H1 (cell line): ENCODE results near the gene RAPGEF1.

ENCODE experiments used
- BACH1 ChIP-seq: IDR thresholded peaks from 2 replicates; pipeline ENCODE4 v1.6.1; 2012; ENCODE audit warnings: low read length, improper control_type of control experiment
- CTCF ChIP-seq, 3 experiments: IDR thresholded peaks; 1 replicate in 2 of 3; 2 replicates in 1 of 3; pipeline versions ENCODE4 v1.5.1 to v1.6.1; 2011; ENCODE audit warnings: low read length in 3 of 3, mild to moderate bottlenecking in 3 of 3, inconsistent platforms in 2 of 3, low read depth in 1 of 3, moderate library complexity in 1 of 3; ENCODE audit not compliant: insufficient read depth in 1 of 3; ENCODE audit errors: control extremely low read depth in 1 of 3
- EZH2 ChIP-seq: fragments of 200-600 bp; sonication (generic); IDR thresholded peaks from 2 replicates; pipeline ENCODE4 v1.7.1; 2012; ENCODE audit warnings: low read depth, mild to moderate bottlenecking, moderate library complexity, low read length, inconsistent platforms; ENCODE audit not compliant: severe bottlenecking
- GTF2F1 ChIP-seq: IDR thresholded peaks from 2 replicates; pipeline ENCODE4 v1.6.1; 2012; ENCODE audit warnings: low read depth, low read length, improper control_type of control experiment, borderline replicate concordance
- JUN ChIP-seq: IDR thresholded peaks from 2 replicates; pipeline ENCODE4 v1.6.1; 2011; ENCODE audit warnings: low read depth, mild to moderate bottlenecking, improper control_type of control experiment, low read length
- KDM1A ChIP-seq: fragments of 200-600, 300-600 bp; sonication (generic); IDR thresholded peaks from 2 replicates; pipeline ENCODE4 v1.7.1; 2016; ENCODE audit warnings: mild to moderate bottlenecking, low read length, borderline replicate concordance
- KDM5A ChIP-seq: fragments of 200-600 bp; IDR thresholded peaks from 2 replicates; pipeline ENCODE4 v1.7.1; 2012; ENCODE audit warnings: mild to moderate bottlenecking, low read length, inconsistent platforms, mixed read lengths
- MAFK ChIP-seq: IDR thresholded peaks from 2 replicates; pipeline ENCODE4 v1.6.1; 2012; ENCODE audit warnings: low read depth, mild to moderate bottlenecking, improper control_type of control experiment, low read length
- POLR2AphosphoS5 ChIP-seq: IDR thresholded peaks from 2 replicates; pipeline ENCODE4 v1.6.1; 2011; ENCODE audit warnings: low read depth, low read length
- TBP ChIP-seq: IDR thresholded peaks from 2 replicates; pipeline ENCODE4 v1.6.1; 2011; ENCODE audit warnings: low read depth, low read length, improper control_type of control experiment
- TCF12 ChIP-seq: IDR thresholded peaks from 2 replicates; pipeline ENCODE4 v1.6.1; 2011; ENCODE audit warnings: low read depth, mild to moderate bottlenecking, low read length

GRCh38 chr9:131657037-131657377, 82.9 kb downstream of the RAPGEF1 start:
- no peak for TF ChIP-seq TBP
- TF ChIP-seq CTCF (IDR thresholded peaks at IDR 0.05; ENCODE audit: control extremely low read depth in 1 of 3, insufficient read depth in 1 of 3, low read depth in 1 of 3, low read length in 3 of 3) = no peak
- no peak for TF ChIP-seq BACH1
- no peak for TF ChIP-seq MAFK
- no peak for TF ChIP-seq TCF12
- no peak for TF ChIP-seq KDM1A
- no peak for TF ChIP-seq POLR2AphosphoS5
- TF ChIP-seq KDM5A = no peak
- no peak for TF ChIP-seq EZH2
- TF ChIP-seq GTF2F1 = no peak
- TF ChIP-seq JUN = no peak
